GM12801 (cell line): Measurements from ENCODE around the gene FAM3B.

Source experiments
- TF ChIP-seq, protein P1 (sequence below): IDR thresholded peaks from one replicate; pipeline ENCODE4 v1.5.1; 2011; ENCODE audit warnings: control low read depth; ENCODE audit not compliant: insufficient read length; ENCODE audit errors: extremely low read depth

The FAM3B gene

DNA sequence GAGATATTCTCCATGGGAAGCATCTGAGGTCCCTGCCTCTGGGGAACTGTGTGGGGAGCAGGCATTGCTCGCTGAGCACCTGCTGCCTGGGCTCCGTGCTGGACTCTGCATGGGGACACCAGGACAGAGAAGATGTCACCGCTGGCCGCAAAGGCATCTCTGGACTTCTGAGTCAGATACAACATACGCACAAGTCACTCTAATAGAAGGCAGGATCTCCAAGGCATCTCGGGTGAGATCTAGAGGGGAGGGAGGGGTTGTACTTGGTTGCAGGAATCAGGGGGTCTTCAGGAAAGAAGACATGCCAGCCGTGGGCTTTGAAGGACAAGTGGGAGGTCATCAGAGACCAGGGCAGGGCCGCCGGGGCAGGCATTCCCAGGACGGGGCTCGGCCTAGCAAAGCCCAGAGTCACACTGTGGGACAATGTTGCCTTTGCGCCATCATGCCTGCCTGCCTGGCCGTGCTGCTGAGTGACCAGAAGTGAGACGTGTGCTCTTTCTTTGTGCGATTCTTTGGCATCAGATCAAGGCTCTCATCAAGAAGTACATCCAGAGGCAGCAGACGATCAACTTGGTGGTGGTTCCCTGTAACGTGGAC, 73.5 kb downstream of the FAM3B start:
- TF ChIP-seq, protein P1, sequence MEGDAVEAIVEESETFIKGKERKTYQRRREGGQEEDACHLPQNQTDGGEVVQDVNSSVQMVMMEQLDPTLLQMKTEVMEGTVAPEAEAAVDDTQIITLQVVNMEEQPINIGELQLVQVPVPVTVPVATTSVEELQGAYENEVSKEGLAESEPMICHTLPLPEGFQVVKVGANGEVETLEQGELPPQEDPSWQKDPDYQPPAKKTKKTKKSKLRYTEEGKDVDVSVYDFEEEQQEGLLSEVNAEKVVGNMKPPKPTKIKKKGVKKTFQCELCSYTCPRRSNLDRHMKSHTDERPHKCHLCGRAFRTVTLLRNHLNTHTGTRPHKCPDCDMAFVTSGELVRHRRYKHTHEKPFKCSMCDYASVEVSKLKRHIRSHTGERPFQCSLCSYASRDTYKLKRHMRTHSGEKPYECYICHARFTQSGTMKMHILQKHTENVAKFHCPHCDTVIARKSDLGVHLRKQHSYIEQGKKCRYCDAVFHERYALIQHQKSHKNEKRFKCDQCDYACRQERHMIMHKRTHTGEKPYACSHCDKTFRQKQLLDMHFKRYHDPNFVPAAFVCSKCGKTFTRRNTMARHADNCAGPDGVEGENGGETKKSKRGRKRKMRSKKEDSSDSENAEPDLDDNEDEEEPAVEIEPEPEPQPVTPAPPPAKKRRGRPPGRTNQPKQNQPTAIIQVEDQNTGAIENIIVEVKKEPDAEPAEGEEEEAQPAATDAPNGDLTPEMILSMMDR: no peak

DNA sequence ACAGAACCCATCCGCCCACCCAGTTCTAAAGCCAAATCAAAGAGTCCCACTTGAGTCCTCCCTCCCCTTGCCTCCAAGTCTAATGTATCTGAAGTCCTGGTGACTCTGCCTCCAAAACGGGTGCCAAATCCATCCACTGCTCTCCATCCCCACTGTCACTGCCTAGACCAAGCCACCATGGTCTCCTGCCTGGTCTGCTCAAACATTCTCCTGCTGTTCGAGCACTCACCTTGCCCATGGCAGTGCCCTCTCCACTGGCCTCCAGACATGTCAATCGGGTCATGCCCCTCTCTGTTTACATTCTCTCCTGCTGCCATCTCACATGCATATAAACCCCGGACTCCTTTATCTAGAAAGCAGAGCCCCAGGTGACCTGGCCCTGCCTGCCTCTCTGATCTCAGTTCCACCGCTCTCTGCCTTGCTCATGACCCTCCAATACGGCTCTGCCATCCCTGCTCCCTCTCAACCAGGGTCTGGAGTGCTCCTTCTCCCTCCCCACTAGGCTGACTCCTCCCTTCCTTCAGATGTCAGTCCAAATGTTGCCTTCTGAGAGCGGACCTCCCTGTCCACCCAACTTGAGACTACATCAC, 77.4 kb downstream of the FAM3B start:
- TF ChIP-seq, protein P1: no peak

DNA sequence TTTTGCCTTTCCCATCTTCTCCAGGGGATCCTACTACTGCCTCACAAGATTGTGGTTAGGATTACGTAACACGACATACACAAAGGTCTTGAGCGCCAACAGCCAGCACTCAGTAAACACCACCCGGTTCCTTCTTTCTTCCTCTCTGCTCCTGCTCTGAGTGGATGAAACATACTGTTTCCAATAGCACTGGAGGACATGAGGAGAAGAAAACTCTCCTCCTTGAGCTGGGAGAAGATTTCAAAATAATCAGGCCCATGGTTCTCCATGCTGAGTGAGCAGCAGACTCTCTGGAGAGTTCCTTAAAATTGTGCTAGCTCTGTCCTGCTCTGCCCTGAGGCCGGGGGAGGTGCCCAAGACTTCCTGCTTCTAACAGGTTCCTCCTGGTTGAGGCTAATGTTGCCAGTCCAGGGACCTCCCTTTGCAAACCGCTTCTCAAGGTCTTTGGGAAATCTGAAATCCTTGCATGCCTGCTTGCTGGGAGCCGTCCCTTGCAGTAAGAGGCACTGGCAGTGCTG, 80.0 kb downstream of the FAM3B start:
- TF ChIP-seq, protein P1: no peak

DNA sequence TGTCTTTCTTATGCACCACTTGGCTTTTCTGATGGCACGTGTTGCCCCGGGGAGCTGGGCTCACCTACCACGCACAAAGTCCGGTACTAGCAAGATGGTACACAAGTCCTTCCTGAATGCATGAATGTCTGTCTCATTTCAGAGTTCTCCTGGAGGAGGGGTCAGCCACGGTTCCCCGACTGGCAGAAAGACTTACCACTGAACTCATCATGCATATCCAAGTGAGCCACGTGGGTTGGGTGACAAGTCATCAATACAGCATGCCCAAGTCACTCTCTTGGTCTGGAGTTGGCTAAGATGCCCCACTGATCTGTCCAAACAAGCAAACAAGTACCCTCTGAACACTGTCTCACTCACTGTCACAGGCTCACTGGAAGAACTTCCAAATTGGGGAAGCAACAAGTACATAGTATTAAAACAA, 80.9 kb downstream of the FAM3B start:
- TF ChIP-seq, protein P1: no peak

DNA sequence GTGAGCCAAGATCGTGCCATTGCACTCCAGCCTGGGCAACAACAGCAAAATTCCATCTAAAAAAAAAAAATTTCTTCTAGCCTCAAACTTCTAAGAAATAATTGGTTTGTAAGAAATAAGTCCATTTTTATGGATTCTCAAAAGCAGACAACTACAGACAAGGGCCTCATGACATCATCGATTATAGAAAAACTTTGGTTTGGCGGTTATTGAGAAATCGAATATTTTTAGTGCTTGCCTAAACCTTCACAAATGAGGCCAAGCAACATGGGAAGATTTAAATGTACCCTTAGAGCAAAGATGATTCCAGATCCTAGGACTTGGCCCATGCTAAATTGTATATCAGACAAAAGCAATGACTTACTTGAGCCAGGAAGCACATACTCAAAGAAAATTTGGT, 81.7 kb downstream of the FAM3B start:
- TF ChIP-seq, protein P1: no peak

DNA sequence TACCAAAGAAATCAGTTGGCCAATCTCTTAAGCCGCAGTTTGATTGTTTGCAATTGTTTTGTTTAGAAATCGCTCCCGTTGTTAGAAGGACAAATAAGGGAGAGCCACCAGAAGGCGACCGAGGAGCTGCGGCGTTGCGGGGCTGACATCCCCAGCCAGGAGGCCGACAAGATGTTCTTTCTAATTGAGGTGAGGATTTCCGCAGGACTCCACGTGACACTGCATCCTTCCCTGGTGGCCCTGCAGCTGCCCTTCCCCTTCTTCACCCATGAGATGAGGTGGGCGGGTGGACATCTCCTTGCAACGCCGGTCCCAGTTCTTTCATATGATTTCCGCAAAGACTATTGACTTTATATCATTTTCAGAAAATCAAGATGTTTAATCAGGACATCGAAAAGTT, 82.2 kb downstream of the FAM3B start:
- TF ChIP-seq, protein P1: no peak

DNA sequence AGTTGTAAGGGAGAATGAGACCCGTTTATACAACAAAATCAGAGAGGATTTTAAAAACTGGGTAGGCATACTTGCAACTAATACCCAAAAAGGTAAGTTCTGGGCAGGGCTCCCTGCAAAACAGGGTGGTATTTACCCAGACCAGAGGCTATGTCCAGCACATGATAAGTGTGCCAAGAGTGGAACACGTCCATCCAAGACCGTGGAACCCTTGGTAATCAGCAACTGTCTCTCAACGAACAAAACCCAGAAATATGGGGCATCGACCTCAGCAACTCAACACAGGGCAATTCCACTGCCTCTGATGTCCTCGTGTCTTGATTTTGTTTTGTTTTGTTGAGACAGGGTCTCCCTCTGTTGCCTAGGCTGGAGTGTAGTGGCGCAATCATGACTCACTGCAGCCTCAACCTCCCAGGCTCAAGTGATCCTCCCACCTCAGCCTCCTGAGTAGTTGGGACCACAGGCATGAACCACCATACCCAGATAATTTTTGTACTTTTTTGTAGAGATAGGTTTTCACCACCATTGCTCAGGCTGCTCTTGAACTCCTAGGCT, 82.7 kb downstream of the FAM3B start:
- TF ChIP-seq, protein P1: no peak
